AG04449 (cell line): ENCODE results near the gene PFDN6.

Source experiments
- CTCF ChIA-PET: fragments of 350-600 bp; formaldehyde crosslinking; extraction: SDS; loops from one replicate; lab custom pipeline; 2021; ENCODE audit warnings: antibody characterized with exemption; lab: Yijun Ruan, JAX
- POLR2A ChIA-PET: fragments of 400-600, 350-600 bp; formaldehyde crosslinking; extraction: SDS; loops from one replicate; lab custom pipeline; 2020; ENCODE audit warnings: antibody characterized with exemption, inconsistent platforms; lab: Yijun Ruan, JAX
- DNase-seq: peaks from one replicate; pipeline ENCODE4 v3.0.0-alpha.2; 2010; ENCODE audit warnings: low read depth, low spot score
- H3K4me3 ChIP-seq: 2 replicates; pipeline ENCODE4 v1.5.1; 2011; ENCODE audit warnings: low read depth, mild to moderate bottlenecking, control low read depth, low read length
- TF ChIP-seq, protein P1 (sequence below): IDR thresholded peaks from one replicate; pipeline ENCODE4 v1.5.1; 2011; ENCODE audit warnings: mild to moderate bottlenecking, moderate library complexity, low read length, control low read depth, inconsistent platforms; ENCODE audit not compliant: insufficient read depth; ENCODE audit errors: missing control alignments

Gene PFDN6

GRCh38 chr6:33335916-33336315 lies 46.5 kb downstream of the PFDN6 start:
- no peak for DNase-seq
- ChIA-PET CTCF (interaction anchor here (1.6 kb wide), 1 partner anchor 9 kb away, joined by 7 read pairs; no protein-coding TSS in a partner anchor), POLR2A (no interaction called here)
- H3K4me3 ChIP-seq, result no peak overlapping the region
- TF ChIP-seq, protein P1, sequence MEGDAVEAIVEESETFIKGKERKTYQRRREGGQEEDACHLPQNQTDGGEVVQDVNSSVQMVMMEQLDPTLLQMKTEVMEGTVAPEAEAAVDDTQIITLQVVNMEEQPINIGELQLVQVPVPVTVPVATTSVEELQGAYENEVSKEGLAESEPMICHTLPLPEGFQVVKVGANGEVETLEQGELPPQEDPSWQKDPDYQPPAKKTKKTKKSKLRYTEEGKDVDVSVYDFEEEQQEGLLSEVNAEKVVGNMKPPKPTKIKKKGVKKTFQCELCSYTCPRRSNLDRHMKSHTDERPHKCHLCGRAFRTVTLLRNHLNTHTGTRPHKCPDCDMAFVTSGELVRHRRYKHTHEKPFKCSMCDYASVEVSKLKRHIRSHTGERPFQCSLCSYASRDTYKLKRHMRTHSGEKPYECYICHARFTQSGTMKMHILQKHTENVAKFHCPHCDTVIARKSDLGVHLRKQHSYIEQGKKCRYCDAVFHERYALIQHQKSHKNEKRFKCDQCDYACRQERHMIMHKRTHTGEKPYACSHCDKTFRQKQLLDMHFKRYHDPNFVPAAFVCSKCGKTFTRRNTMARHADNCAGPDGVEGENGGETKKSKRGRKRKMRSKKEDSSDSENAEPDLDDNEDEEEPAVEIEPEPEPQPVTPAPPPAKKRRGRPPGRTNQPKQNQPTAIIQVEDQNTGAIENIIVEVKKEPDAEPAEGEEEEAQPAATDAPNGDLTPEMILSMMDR, result no peak

DNA sequence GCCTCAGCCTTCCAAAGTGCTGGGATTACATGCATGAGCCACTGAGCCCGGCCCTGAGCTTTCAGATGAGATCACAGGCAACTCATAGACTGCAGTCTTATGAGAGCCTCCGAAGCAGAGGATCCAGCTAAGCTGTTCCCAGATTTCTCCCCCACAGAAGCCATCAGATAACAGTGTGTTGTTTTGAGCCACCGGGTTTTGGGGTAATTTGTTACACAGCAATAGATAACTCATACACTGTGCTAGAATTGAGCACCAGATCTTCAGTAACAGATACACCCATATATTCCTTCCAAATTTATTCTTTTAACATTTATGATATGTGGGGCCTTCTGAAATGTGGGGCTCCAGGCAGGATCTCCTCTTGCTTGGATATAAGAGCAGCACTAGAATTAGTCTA lies 47.1 kb downstream of the PFDN6 start:
- no peak for DNase-seq
- POLR2A ChIA-PET, result no interaction called here

DNA sequence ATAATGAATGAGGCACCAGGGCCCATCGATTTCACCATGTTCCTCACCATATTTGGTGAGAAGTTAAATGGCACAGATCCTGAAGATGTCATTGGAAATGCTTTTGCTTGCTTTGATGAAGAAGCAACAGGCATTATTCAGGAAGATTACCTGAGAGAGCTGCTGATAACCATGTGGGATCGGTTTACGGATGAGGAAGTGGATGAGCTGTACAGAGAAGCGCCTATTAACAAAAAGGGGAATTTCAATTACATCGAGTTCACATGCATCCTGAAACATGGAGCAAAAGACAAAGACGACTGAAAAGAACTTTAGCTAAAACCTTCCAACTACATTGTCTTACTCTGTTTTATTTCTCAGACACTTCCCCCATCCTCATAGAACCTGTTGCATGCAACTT lies 49.8 kb downstream of the PFDN6 start:
- TF ChIP-seq, protein P1, result no peak
- H3K4me3 ChIP-seq, result no peak overlapping the region
- ChIA-PET CTCF (no interaction called here), POLR2A (no interaction called here)
- no peak for DNase-seq

More for the DNA sequence above, 47.1 kb downstream of the PFDN6 start:
- CTCF ChIA-PET, result interaction anchor here (1.6 kb wide), 1 partner anchor 9 kb away, joined by 7 read pairs; no protein-coding TSS in a partner anchor
- TF ChIP-seq, protein P1, result no peak
- no peak overlapping the region for H3K4me3 ChIP-seq
